Activated naive CD4-positive, alpha-beta T cell treated with anti-CD3 and anti-CD28 coated beads, Interleukin-2, amount 50 U/mL, for 16 hours (primary cell): Measurements from ENCODE around the gene LAT.
"Not testable (repeated sequence)": the region's sequence is repeated elsewhere in the genome, so short reads cannot be mapped to it uniquely, and the experiment has no call there.

ENCODE experiments used
- DNase-seq: peaks from one replicate; pipeline ENCODE4 v3.0.0-alpha.2; 2020

LAT gene

GRCh38 chr16:28984619-28985135 lies at the start of gene LAT:
Gene LAT, plus strand, starts transcription at chr16:28985052. Its CDS starts 366 bp downstream, at chr16:28985418.
- peak; percentile 73 for DNase-seq

GRCh38 chr16:28935346-28935745 lies 49.5 kb upstream of the LAT start:
- no peak for DNase-seq

GRCh38 chr16:28935924-28936783 lies 48.7 kb upstream of the LAT start:
- peak; percentile 83 for DNase-seq

- DNase-seq, result no peak
These were observed 48.1 kb upstream of the LAT start for GRCh38 chr16:28936784-28937155.

- no peak for DNase-seq
These were observed 47.5 kb upstream of the LAT start for GRCh38 chr16:28937222-28937876.

- no peak for DNase-seq
These were observed 46.1 kb upstream of the LAT start for GRCh38 chr16:28938721-28939120.

- not testable (repeated sequence) for DNase-seq
These were observed 45.0 kb upstream of the LAT start for GRCh38 chr16:28939825-28940224.

GRCh38 chr16:28943281-28943680 lies 41.6 kb upstream of the LAT start:
- no peak for DNase-seq

- DNase-seq, result no peak
These were observed 38.2 kb upstream of the LAT start for GRCh38 chr16:28946681-28947080.

- DNase-seq, result peak; percentile 99
These were observed 34.0 kb upstream of the LAT start, which contains the start of gene NFATC2IP for GRCh38 chr16:28950648-28951409. Gene NFATC2IP, plus strand, starts transcription at chr16:28950937. Its CDS starts 75 bp downstream, at chr16:28951012.

- no peak for DNase-seq
These were observed 33.4 kb upstream of the LAT start for GRCh38 chr16:28951410-28951943.

- no peak for DNase-seq
These were observed 26.6 kb upstream of the LAT start for GRCh38 chr16:28958216-28958615.

- DNase-seq, result no peak
These were observed 26.0 kb upstream of the LAT start for GRCh38 chr16:28958836-28959235.

GRCh38 chr16:28964072-28964471 lies 20.8 kb upstream of the LAT start:
- no peak for DNase-seq

GRCh38 chr16:28964496-28964895 lies 20.4 kb upstream of the LAT start:
- DNase-seq, result no peak

GRCh38 chr16:28967156-28967555 lies 17.7 kb upstream of the LAT start:
- no peak for DNase-seq

GRCh38 chr16:28969696-28970095 lies 15.2 kb upstream of the LAT start:
- DNase-seq, result not testable (repeated sequence)

GRCh38 chr16:28974007-28974436 lies 10.8 kb upstream of the LAT start:
- DNase-seq, result peak; percentile 35

GRCh38 chr16:28974437-28975157 lies 10.3 kb upstream of the LAT start, which contains the start of gene SPNS1:
Gene SPNS1, plus strand, starts transcription at chr16:28974778. Its CDS starts 374 bp downstream, at chr16:28975152.
- peak; percentile 92 for DNase-seq

- no peak for DNase-seq
These were observed 9.7 kb upstream of the LAT start for GRCh38 chr16:28975158-28975599.

GRCh38 chr16:28977703-28978662 lies 6.9 kb upstream of the LAT start:
- DNase-seq, result peak; percentile 19
